Tibial nerve (tissue), 4 donors: ENCODE data around the gene CFAP65.

Experiments used
- EP300 ChIP-seq, 2 donors: sonication (generic); formaldehyde crosslinking; IDR thresholded peaks; one replicate each; pipeline ENCODE4 v1.6.1; 2017; ENCODE audit warnings: antibody characterized with exemption in 2 of 2, mild to moderate bottlenecking in 1 of 2
- POLR2A ChIP-seq, 2 donors: fragments of 450-650 bp; IDR thresholded peaks; one replicate each; pipeline ENCODE4 v1.6.1; 2017; ENCODE audit warnings: antibody characterized with exemption in 2 of 2, mild to moderate bottlenecking in 2 of 2, moderate library complexity in 2 of 2
- TF ChIP-seq, protein P1 (sequence below), 5 experiments: fragments of 200-600 bp in 3 of 5; fragments of 450-650 bp in 2 of 5; sonication (generic) in 3 of 5; IDR thresholded peaks; one replicate each; pipeline ENCODE4 v1.5.1; 2016 to 2019; ENCODE audit warnings: antibody characterized with exemption in 5 of 5, mild to moderate bottlenecking in 3 of 5, moderate library complexity in 2 of 5

DNA sequence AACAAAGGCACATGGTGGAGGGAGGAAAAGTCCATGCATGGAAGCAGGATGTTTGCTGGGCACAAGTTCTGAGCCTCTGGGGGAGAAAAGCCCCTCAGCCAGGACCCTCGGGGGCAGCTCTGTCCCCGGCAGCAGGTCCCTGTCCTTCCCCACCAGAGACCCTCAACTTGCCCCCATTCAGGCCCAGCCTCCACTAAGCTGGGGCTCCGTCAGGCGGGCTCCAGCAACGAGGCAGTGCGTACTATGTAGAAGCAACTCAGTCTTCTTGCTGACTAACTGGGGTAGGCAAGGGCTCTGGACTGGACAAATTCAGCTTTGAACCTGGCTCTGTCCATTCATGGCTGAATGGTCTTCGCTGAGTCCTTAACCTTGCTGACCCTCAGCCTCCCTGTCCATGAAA is 23.0 kb downstream of the CFAP65 start:
- TF ChIP-seq, protein P1, sequence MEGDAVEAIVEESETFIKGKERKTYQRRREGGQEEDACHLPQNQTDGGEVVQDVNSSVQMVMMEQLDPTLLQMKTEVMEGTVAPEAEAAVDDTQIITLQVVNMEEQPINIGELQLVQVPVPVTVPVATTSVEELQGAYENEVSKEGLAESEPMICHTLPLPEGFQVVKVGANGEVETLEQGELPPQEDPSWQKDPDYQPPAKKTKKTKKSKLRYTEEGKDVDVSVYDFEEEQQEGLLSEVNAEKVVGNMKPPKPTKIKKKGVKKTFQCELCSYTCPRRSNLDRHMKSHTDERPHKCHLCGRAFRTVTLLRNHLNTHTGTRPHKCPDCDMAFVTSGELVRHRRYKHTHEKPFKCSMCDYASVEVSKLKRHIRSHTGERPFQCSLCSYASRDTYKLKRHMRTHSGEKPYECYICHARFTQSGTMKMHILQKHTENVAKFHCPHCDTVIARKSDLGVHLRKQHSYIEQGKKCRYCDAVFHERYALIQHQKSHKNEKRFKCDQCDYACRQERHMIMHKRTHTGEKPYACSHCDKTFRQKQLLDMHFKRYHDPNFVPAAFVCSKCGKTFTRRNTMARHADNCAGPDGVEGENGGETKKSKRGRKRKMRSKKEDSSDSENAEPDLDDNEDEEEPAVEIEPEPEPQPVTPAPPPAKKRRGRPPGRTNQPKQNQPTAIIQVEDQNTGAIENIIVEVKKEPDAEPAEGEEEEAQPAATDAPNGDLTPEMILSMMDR (IDR thresholded peaks at IDR 0.05) = no peak
- TF ChIP-seq POLR2A (IDR thresholded peaks at IDR 0.05) (no peak), EP300 (IDR thresholded peaks at IDR 0.05) (no peak)
